GM13976 (cell line): ENCODE measurements around the gene TAS2R7.

Source experiments
- DNase-seq: peaks from one replicate; pipeline ENCODE4 v3.0.0; 2012; ENCODE audit warnings: low spot score
- CTCF ChIP-seq: IDR thresholded peaks from 2 replicates; pipeline ENCODE4 v1.5.1; 2012; ENCODE audit warnings: borderline replicate concordance, mild to moderate bottlenecking; ENCODE audit not compliant: insufficient read depth; ENCODE audit errors: extremely low read depth, missing control alignments, control extremely low read depth
- in situ Hi-C: fragments of 300-500 bp; cut with MboI; formaldehyde crosslinking; loops from one replicate; pipeline ENCODE4 v1.12.0; 2022; ENCODE audit warnings: low sequenced_read_pairs, mixed read lengths, inconsistent platforms; ENCODE audit not compliant: unreplicated experiment

TAS2R7 gene

DNA sequence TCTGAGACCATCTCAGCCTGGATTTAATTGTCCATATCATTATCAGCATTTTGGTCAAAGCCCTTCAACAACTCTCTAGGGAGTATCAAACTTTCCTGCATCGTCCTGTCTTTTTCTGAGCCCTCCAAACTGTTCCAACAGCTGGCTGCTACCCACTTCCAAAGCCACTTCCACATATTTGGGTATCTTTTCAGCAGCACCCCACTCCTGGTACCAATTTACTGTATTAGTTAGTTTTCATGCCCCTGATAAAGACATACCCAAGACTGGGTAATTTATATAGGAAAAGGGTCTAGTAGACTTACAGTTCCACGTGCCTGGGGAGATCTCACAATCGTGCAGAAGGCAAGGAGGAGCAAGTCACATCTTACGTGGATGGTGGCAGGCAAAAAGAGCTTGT lies 46.2 kb downstream of the TAS2R7 start:
- in situ Hi-C loops: no loop called here
- TF ChIP-seq CTCF: no peak
- no peak for DNase-seq

DNA sequence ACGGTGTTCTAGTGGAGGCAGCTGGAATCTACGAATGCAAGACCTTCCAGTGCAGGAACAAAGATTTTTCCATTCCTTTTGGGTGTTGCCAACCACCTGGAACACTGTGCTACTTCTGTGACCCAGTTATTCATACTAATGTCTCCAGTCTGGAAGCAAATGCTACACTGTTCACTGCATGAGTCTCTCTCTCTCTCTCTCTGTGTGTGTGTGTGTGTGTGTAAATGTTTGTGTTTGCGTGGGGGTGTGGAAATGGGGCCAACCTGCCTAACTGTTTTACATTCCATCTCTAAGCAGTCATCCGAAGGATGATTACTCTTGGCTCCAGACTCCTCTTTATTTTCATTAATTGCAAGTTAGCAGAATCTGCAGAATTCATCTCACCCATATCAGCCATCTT lies 49.4 kb downstream of the TAS2R7 start:
- TF ChIP-seq CTCF: no peak
- in situ Hi-C loops: no loop called here
- no peak for DNase-seq
